Panc1 (cell line): ENCODE measurements around the gene ACTRT2. TPM values are rescaled to one million over a fixed set of nuclear protein-coding genes. Genes with fewer than 3 reads are reported as not detected.

Source experiments
- ATAC-seq: fragments of 200-7000 bp; cut with Tn5 transposase; 2 replicates; pipeline ENCODE4 v1.9.1; 2020; ENCODE audit warnings: mild to moderate bottlenecking, moderate library complexity
- BruUV-seq: library from RNA; stranded (reverse); fragments of 400-500 nt; replicated peaks from 2 replicates; lab custom pipeline; 2021; lab: Mats Ljungman, UMichigan
- CTCF ChIA-PET: fragments of 300-600 bp; sonication (Branson Sonifier 250); formaldehyde crosslinking; loops from one replicate; lab custom pipeline; 2022; ENCODE audit warnings: antibody characterized with exemption; lab: Charles Lee
- POLR2A ChIA-PET: fragments of 300-600 bp; sonication (Branson Sonifier 250); formaldehyde crosslinking; loops from one replicate; lab custom pipeline; 2022; ENCODE audit warnings: antibody characterized with exemption; lab: Charles Lee
- DNase-seq: peaks from one replicate; pipeline ENCODE4 v3.0.0-alpha.2; 2010; ENCODE audit warnings: low read depth, low spot score
- H3K27ac ChIP-seq: 2 replicates; pipeline ENCODE4 v1.5.1; 2011; ENCODE audit warnings: mild to moderate bottlenecking, low read length, inconsistent platforms
- H3K27me3 ChIP-seq: fragments of 200-500 bp; sonication (Bioruptor generic); 2 replicates; pipeline ENCODE4 v1.6.0; 2014; ENCODE audit warnings: low read length, inconsistent platforms; ENCODE audit not compliant: control insufficient read depth, insufficient read depth
- H3K36me3 ChIP-seq: fragments of 200-500 bp; sonication (Bioruptor generic); 2 replicates; pipeline ENCODE4 v1.5.1; 2014; ENCODE audit warnings: inconsistent platforms, mild to moderate bottlenecking, low read length, moderate library complexity; ENCODE audit not compliant: control insufficient read depth, insufficient read depth
- H3K4me1 ChIP-seq: 2 replicates; pipeline ENCODE4 v1.5.1; 2011; ENCODE audit warnings: inconsistent platforms, mild to moderate bottlenecking, low read length, moderate library complexity; ENCODE audit not compliant: control insufficient read depth, insufficient read depth
- H3K4me3 ChIP-seq, 2 experiments: 2 replicates each; pipeline ENCODE4 v1.5.1; 2011 to 2012; ENCODE audit warnings: low read depth in 2 of 2, low read length in 2 of 2, mild to moderate bottlenecking in 2 of 2, inconsistent platforms in 1 of 2, moderate library complexity in 1 of 2
- H3K9me3 ChIP-seq: fragments of 200-500 bp; sonication (Bioruptor generic); 2 replicates; pipeline ENCODE4 v1.5.1; 2014; ENCODE audit warnings: low read depth, mild to moderate bottlenecking, inconsistent platforms, low read length, moderate library complexity; ENCODE audit not compliant: control insufficient read depth, insufficient read depth
- CTCF ChIP-seq: fragments of 450-650 bp; IDR thresholded peaks from 2 replicates; pipeline ENCODE4 v1.5.1; 2017; ENCODE audit warnings: mild to moderate bottlenecking
- POLR2AphosphoS5 ChIP-seq: IDR thresholded peaks from 2 replicates; pipeline ENCODE4 v1.6.1; 2012; ENCODE audit warnings: mild to moderate bottlenecking, low read depth, low read length, moderate library complexity
- REST ChIP-seq, 2 experiments: IDR thresholded peaks; 2 replicates each; pipeline ENCODE4 v1.6.1; 2011 to 2012; ENCODE audit warnings: low read depth in 2 of 2, control low read depth in 1 of 2, low read length in 1 of 2, mild to moderate bottlenecking in 1 of 2, moderate library complexity in 1 of 2; ENCODE audit not compliant: insufficient read depth in 1 of 2
- SIN3A ChIP-seq: IDR thresholded peaks from 2 replicates; pipeline ENCODE4 v1.6.1; 2012; ENCODE audit warnings: low read depth, mild to moderate bottlenecking, low read length, moderate library complexity, borderline replicate concordance; ENCODE audit not compliant: insufficient read depth
- TCF7L2 ChIP-seq: IDR thresholded peaks from 2 replicates; pipeline ENCODE4 v1.6.1; 2011; ENCODE audit warnings: mild to moderate bottlenecking, low read depth, low read length, inconsistent platforms
- in situ Hi-C: cut with HindIII; loops from 2 replicates; pipeline ENCODE4 v1.10.0; 2016; ENCODE audit warnings: low sequenced_read_pairs, low pct_unique_long_range_greater_than_20kb
- intact Hi-C: fragments of 100-400 bp; cut with micrococcal nuclease; formaldehyde crosslinking; loops from one replicate; pipeline ENCODE4 v1.10.0; 2022; ENCODE audit not compliant: unreplicated experiment
- total RNA-seq: library from RNA; stranded (reverse); gene quantifications from one replicate; pipeline ENCODE4 v1.2.1, GENCODE V29; 2021; ENCODE audit not compliant: unreplicated experiment

The ACTRT2 gene
- total RNA-seq, 1 experiment from 2014 or later = not detected

- POLR2A ChIA-PET = no interaction called here
- intact Hi-C loops (no loop called here), in situ Hi-C loops (no loop called here)
- Histone ChIP-seq H3K36me3 (no peaks in the 10 kb centered on the region), H3K27ac (no peak overlapping the region), H3K27me3 (no peaks in the 10 kb centered on the region), H3K4me3 (no peak overlapping the region), H3K4me1 (no peaks in the 10 kb centered on the region), H3K9me3 (no peaks in the 10 kb centered on the region)
- TF ChIP-seq REST (IDR thresholded peaks at IDR 0.05; ENCODE audit: insufficient read depth in 1 of 2, low read depth in 2 of 2, low read length in 1 of 2) (no peak), CTCF (no peak), SIN3A (no peak), POLR2AphosphoS5 (no peak), TCF7L2 (no peak)
- CTCF ChIA-PET = no interaction called here
- DNase-seq (no peak), ATAC-seq (no peak)
- no TSS peak for BruUV-seq
Measured at GRCh38 chr1:3018576-3018975, 2.7 kb upstream of the ACTRT2 start.

- Histone ChIP-seq H3K27ac (no peak overlapping the region), H3K4me3 (no peak overlapping the region), H3K4me1 (no peaks in the 10 kb centered on the region), H3K9me3 (no peaks in the 10 kb centered on the region), H3K27me3 (no peaks in the 10 kb centered on the region), H3K36me3 (no peaks in the 10 kb centered on the region)
- CTCF ChIA-PET = no interaction called here
- in situ Hi-C loops = no loop called here
- intact Hi-C loops = no loop called here
- TF ChIP-seq TCF7L2 (no peak), REST (IDR thresholded peaks at IDR 0.05; ENCODE audit: insufficient read depth in 1 of 2, low read depth in 2 of 2, low read length in 1 of 2) (no peak), SIN3A (no peak), POLR2AphosphoS5 (no peak), CTCF (no peak)
- DNase-seq = no peak
- POLR2A ChIA-PET = no interaction called here
- BruUV-seq = no TSS peak
- ATAC-seq = no peak
Measured at GRCh38 chr1:3019007-3019515, 2.2 kb upstream of the ACTRT2 start.
